HG03571 (cell line): ENCODE results near the gene CNN2.
"Not testable (repeated sequence)": the region's sequence is repeated elsewhere in the genome, so short reads cannot be mapped to it uniquely, and the experiment has no call there.

Source experiments
- ATAC-seq: cut with Tn5 transposase; IDR thresholded peaks from one replicate; pipeline ENCODE4 v1.9.1; 2021; ENCODE audit not compliant: unreplicated experiment

The CNN2 gene

GRCh38 chr19:1010586-1011510 lies 15.6 kb upstream of the CNN2 start:
- ATAC-seq, result no peak

DNA sequence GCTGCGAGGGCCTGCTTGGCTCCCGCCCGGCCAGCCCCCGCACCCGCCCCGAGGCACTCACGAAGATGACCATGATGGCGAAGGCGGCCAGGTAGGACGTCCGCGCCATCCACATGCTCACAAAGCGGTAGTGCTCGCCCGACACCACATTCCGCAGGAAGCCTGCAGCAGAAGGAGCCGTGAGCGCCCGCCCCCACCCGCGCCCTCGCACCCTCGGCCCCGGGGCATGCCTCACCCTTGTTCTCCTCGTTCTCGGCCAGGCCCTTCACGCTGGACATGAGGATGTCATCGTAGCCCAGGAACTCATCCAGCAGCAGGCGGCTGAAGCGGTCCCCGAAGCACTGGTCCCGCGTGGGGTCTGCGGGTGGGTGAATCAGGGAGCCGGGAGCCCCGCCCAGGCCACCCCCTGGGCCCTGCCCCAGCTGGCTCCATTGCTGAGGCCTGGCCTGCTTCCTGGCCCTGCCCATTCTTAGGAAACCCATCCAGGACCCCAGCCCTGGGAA lies 14.5 kb upstream of the CNN2 start:
- ATAC-seq, result no peak

- no peak for ATAC-seq
Observed at GRCh38 chr19:1012334-1012733, 14.1 kb upstream of the CNN2 start.

DNA sequence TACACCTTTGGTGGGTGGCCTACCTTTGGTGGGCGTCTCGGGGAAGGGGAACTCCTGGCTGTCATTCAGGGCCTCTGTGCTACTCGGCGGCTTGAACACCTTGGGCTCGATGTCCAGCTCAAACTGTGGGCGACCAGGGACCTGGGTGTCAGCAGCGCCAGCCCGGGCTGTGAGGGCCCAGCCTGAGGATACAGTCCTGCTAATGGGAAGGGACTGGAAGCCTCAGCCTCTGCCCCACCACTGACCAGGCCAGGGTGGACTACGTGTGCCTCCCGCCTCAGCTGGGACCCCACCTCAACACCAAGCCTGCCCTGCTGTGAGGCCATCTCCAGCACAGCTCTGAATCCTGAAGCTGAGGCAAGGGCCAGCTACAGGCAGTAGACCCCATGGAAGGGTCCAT lies 13.2 kb upstream of the CNN2 start:
- no peak for ATAC-seq

DNA sequence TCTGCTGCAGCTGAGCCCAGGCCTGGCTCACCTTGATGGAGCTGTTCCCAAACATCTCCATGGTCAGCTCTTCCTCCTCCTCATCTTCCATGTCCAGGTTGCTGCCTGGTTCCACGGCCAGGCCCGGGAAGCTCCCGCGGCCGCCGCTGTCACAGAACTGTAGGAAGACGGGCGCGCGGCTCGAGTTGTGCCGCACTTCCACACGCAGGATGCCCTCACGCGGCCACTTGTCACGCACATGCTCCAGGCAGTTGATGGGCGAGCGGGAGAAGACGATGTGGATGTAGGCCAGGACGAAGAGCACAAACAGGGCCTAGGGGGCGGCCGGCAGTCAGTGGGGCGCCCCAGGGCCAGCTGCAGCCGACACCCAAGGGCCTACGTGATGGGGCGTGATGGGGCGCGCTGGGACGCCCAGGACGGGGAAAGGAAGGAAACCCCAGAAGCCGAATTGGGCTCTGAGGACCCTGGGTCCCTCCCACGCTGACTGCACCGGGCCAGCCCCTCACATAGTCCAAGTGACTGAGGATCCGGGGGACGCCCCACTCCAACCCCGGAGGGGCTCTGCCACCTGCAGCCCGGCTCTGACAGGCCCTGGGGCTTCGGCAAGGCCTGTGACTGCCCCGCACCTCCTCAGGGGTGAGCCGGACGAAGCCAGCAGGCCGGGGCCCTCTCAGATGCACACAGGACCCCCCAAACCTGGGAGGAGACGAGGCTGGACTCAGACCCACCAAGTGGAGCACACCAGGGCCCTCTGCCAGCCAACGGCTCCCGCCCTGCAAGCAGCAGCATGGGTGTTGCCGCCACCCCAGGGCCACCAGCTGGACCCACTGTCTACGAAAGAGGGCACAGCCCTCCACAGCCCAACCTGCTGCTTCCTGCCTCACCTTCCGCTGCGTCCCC lies 12.0 kb upstream of the CNN2 start:
- ATAC-seq, result no peak

DNA sequence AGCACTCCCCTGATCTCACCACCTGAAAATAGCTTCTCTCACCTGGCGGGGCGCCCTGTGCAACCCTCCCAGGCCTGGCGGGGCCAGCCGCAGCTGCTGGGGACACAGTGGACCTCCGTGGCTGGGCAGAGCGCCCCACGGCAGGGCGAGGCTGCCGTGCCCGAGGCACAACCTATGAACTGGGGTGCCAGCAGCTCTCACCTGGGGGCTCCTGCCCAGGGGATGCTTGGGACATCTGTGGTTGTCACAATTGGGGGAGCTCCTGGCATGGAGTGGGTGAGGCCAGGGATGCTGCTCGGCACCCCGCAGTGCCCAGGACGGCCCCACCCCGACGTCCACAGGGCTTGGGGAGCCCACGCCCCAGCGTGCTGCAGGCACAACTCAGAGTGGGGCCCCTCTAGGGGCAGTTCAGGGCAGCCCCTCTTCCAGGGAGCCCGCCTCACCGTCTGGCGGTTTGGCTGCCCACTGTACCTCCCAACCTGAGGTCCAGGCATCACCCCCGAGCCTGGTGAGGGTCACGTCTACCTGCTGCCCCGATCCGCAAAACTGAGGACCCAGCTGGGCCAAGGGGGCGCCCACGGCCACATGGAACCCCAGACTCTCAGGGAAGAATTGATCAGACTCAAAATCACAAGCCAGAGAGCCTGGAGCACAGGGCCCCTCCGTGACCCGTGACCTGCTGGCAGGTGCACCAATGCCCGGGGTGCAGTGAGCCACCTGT lies 11.2 kb upstream of the CNN2 start:
- ATAC-seq, result no peak

GRCh38 chr19:1015782-1016646 lies 10.4 kb upstream of the CNN2 start:
- no peak for ATAC-seq

DNA sequence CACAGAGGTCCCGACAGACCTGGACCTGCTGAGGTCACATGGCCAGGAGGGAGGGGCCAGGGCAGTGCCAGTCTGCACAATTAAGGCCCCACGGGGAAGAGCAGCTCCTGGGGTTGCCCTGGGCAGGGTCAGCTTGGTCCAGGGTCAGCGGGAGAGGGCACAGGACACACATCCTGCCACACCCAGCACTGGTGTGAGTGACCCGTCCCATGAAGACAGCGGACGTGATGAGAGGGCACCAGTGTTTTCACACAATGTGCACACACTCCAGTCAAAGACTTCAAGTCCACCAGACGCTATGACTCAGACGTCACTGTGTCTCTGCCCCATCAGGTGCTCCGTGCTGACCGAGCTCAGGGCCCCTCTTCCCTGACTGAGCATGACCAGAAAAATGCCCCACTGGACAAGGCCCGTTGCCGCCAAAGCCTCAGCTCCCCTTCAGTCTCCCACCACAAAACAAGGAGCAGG lies 9.7 kb upstream of the CNN2 start:
- ATAC-seq, result no peak

DNA sequence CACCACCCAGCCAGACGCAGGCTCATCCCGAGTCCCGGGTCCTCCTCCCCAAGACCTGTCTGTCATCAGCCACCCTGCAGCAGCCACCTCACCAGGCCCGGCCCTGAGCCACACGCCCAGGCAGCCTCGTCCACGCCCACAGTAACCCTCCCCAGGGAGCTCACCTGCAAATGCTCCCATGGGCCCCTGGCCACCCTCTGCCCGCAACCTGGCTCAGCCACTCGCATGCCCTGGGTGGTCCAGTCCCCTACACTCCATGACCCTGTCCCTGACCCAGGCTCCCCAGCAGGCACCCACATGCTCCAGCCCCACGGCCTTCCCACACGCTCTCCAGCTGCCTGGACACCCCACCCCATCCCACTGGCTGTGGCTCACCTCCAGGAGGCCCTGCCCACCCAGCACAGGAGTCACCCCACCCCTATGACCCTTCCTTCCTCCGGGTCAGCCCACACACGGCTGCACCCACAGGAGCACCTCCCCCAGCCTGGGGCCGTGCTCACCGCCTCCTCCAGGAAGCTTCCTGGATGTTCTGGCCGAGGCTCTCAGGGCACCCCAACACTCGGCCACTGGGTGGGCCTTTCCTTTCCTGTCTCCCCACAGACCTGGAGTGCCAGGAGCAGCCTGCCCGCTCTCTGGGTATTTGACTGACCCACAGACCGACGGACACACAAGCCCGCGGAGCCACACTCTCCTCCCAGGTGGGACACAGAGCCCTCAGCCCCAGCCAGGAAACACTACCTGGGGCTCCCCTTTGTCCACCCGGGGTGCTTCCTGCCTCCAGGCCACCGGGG lies 9.1 kb upstream of the CNN2 start:
- no peak for ATAC-seq

DNA sequence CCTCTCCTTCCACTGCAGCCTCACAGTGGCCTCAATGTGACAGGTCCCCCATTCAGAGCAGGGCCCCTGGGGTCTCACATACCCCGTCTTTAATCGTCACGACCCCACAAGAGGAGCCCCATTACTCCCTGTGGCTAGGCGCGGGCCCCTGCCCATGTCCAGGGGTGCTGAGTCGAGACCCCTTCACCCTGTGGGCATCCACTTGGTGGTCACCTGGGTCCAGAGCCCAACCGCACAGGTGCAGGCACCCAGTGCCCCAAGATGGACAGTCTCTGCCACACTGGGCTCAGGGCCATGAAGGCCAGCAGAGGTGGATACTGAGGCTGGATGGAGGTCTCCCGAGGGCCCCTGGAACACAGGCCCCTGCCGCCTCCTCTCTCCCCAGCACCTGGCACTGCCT lies 8.5 kb upstream of the CNN2 start:
- ATAC-seq, result no peak

DNA sequence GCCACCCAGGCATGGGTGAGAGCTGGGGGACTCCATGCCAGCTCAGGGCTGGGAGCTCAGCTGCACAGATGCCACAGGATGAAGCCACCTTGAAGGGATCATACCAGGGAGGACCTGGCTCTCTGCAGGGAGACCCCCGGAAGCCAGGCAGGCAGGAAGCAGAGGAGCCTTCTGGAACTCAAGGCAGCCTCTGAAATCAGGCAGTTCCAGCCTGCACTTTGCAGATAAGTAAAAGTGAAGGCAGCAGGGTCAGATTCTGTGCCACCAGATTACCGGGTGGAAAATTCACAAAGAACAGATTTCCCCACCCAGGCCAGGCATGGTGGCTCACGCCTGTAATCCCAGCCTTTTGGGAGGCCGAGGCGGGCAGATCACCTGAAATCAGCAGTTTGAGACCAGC lies 8.0 kb upstream of the CNN2 start:
- no peak for ATAC-seq

- no peak for ATAC-seq
Observed at GRCh38 chr19:1018932-1019615, 7.3 kb upstream of the CNN2 start.

DNA sequence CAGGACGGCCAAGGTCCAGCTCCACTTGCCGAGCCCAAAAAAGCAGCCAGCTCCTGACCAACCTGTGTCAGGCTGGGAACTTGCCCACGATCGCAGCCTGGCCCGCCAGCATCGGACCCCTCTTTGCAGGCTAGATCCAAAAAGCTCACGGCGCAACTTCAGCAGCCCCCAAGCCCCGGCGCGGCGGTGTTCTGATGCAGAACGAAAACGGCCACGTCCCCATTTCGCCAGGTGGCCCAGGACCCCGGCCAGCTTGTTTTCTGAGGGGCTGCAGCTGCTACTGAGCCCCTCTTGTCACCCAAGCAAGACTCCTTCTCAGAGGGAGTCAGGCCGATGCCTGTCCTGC lies 6.8 kb upstream of the CNN2 start:
- ATAC-seq, result no peak

DNA sequence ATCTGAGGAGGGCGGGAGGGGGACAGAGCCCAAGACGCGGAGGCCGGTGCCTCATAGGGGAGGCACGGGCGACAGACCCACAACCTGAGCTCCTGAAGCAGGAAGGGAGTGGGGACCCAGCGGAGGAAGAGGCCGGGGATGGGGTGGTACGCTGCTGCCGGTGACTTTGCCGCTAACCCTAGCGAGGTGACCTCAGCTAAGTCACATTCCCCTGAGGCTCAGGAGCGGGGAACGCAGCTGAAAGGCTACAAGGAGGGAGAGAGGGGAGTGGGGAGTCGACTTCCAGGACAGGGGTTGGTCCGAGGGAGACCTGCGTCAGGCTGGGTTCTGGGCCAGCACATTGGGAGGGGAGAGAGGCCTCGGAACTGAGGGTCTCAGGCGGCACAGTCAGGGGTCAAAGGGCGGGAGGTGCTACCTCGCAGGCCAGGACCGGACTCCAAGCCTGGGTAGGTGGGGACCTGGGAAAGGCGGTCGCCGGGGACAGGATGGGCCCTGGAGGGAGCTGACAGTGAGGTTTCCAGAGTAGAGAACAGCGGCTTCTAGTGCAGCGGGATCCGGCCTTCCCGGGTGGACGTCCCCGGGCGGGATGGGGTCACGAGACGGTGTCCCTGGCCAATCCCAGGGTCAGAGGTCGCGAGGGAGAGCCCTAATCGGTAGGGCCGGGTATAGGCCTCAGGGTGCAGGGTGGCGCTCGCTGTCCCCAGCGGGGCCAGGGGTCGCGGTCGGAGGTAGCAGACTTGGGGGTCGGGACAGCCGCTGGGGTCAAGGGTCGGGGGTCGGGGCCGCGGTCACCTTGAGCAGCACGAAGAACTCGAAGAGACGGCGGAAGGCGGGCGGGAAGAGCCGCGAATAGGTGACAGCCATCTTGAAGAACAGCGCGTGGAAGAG lies 6.2 kb upstream of the CNN2 start:
- ATAC-seq, result no peak

DNA sequence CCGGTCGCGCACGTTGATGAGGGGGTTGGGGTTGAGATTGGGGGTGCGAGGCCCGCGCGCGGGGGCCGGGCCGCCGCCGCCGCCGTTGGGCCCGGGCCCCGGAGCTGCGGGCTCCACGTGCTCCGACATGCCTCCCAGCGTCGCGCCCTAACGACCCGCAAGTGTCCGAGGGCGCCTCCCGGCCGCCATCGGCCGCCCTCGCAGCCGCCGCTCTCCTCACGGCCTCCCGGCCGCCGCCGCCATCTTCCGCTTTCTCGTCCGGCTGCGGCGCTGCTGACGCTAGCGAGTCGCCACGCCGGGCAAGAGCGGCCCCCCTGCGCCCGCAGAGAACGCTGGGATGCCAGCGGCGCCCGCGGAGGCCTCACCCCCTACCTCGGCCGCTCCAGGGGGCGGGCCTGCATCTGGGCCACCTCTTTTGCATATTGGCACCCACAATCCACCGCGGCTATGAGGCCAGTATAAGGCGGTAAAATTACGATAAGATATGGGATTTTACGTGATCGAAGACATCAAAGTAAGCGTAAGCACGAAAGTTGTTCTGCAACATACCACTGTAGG lies 5.5 kb upstream of the CNN2 start, which contains the start of gene TMEM259:
Gene TMEM259, minus strand, starts transcription at position 256 of the 558 bp plus-strand sequence. Its CDS starts 127 bp downstream, at position 129.
- ATAC-seq, result peak; percentile 70

DNA sequence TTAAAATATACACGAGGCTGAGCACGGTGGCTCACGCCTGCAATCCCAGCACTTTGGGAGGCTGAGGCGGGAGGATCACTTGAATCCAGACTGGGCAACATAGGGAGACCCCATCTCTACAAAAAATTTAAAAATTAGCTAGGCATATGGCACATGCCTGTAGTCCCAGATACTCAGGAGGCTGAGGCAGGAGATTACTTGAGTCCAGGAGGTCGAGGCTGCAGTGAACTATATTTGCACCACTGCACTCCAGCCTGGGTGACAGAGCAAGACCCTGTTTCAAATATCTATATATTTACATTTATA lies 2.6 kb upstream of the CNN2 start:
- not testable (repeated sequence) for ATAC-seq

GRCh38 chr19:1025080-1025479 lies 1.3 kb upstream of the CNN2 start:
- ATAC-seq, result not testable (repeated sequence)
